Fibroblast of lung (primary cell): ENCODE data around the gene DDC.

ENCODE experiments used
- CTCF ChIP-seq, 2 donors: IDR thresholded peaks in 1 of 2; conservative IDR thresholded peaks in 1 of 2; 1 replicate in 1 of 2; 2 replicates in 1 of 2; pipeline ENCODE4 v1.5.1; 2011 to 2012; ENCODE audit warnings: low read length in 2 of 2, control low read depth in 1 of 2, inconsistent platforms in 1 of 2, low read depth in 1 of 2, mild to moderate bottlenecking in 1 of 2
- EZH2 ChIP-seq: IDR thresholded peaks from 2 replicates; pipeline ENCODE4 v1.5.1; 2012; ENCODE audit warnings: low read length, control low read depth, mild to moderate bottlenecking; ENCODE audit errors: missing control alignments

DNA sequence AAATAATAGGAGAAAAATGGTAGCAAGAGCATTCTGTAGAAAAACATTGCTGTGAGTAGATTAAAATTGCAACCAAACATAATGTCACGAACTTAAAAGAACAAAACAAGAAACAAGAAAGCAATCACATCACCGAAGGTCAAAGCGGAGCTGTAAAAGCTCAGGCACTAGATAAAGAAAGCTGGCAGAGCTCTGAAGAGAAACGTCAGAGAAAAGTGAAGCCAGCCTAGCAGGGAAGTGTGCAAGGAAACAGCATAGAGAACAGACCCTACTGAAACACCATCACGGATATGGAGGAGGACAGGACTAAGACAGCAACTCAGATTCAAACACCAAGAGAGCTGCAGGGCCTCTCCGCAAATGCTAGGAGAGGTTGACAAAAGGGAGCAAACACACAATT is 22.5 kb upstream of the DDC start:
- TF ChIP-seq CTCF (conservative IDR thresholded peaks at IDR 0.05 in 1 of 2, IDR thresholded peaks at IDR 0.05 in 1 of 2; ENCODE audit: low read depth in 1 of 2, low read length in 2 of 2), result no peak
- no peak for TF ChIP-seq EZH2
